ENCODE data around the gene ALDH1A1. TPM values are rescaled to one million over a fixed set of nuclear protein-coding genes. Genes with fewer than 3 reads are reported as not detected.
A peak's percentile ranks its signal among the peaks of the same experiment; 100 is the strongest.

The ALDH1A1 gene
- polyA plus RNA-seq, 12 donors = 22.3 to 55.2 (median 31.8) TPM; not detected in 1

DNA sequence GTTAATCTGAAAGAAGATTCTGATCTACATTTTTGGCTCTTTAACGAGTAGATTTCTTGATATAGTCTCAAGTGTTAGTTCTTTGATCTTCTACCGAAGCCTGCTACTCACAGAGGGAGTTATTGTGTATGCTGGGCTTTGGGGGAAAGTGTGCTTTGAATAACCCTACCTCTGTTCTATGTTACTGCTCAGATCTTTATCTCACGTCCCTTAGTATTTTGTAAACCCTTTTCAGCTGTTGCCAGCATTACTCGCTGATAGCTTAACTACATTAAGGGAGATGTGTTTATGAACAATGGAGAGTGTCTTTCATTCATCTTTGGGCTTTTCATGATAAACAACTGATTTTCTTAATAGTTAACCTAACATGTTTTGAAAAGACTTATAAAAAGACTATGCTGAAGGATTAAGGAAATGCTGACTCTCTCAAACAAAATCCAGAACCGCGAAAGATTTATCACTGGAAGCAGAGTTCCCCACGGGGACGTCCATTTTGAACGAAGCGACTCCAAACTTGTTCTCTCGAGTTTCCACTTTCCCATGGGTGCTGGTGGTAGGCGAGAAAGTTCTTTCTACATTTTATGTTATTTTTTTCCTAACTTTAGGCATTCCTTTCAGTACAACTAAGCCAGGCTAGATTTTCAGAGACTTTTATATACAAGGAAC lies 27.9 kb upstream of the ALDH1A1 start:
- DNase-seq = no peak

DNA sequence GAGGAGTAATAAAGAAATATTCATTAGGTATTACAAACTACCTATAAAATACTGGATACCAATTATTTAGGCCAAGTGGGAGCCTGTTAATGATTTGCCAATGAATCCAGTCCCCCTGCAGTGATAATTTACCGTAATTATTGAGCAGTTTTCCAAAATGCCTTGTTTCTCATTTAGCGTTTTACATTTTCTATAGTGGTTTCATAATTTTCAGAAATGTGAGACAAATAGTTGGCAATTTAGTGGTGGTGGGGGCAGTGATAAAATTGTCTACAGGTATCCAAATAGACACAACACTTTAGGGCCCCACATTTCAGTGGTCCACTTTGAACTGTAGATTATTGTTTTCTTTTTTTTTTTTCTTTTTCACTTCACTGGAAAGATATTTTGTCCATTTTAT lies 27.3 kb upstream of the ALDH1A1 start:
- no peak for DNase-seq

DNA sequence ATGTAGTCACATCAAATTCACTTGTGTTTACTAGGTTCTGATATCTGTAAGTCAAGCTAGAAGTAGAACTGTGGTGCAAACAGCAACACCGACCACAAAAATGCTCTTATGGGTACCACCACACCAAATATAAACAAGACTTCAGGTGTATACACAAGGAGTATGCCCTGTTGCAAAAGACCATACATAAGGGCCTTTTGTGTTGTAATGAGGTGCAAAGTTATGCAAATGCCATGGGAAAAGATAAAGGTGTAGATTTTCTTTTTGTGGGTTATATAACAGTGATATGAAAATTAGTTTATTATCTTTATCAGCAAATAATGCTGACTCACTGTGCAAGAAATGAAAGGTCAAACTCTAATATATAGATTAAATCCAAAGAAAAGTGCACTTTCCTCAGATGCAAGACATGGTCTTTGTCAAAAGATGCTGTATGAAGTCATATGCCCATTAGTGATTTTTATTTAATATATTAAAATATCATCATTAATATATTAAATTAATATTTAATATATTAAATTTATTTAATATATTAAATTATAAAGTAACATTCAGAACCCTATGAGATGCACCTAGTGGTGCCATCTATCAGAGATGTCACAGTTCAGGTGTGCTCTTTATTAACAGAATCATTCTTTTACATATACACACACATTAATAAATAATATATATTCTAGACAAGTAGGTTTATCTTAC lies 26.7 kb upstream of the ALDH1A1 start:
- DNase-seq = no peak

DNA sequence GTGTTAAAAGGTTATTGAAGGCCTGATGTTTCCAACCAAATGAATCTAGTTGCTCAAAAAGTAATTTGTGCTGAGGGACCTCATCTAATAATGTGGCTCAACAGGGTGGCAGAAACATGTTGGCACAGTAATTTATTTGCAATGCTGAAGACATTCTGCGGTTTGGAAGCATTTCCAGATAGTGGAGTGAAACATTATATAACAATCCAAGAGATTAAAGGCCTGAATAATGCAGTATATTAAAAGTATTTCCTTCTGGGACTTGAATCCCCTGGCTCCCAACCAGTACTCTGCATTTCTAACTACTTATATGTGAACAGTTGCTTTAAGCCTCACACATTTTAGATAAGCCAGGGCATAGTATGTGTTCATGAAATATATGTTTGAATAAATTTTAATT lies 25.9 kb upstream of the ALDH1A1 start:
- DNase-seq = no peak

DNA sequence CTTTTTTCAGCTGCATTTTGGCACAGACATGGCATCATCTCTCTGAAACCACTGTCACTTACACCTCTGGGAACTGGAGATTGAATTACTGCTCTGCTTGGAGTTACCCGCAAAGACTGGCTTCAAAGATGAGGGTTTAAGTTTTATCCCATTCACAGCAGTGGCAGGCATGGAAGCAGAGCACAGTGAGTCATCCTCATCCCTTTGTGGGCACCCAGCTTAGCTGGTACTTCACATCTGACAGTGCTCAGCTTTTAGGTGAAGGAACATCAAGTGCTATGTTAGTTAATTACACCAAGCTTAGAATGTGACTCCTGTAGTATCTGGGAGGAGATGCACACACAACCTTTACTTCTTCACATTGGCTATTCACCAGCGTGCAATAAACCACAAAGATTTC lies 24.8 kb upstream of the ALDH1A1 start:
- DNase-seq = no peak

DNA sequence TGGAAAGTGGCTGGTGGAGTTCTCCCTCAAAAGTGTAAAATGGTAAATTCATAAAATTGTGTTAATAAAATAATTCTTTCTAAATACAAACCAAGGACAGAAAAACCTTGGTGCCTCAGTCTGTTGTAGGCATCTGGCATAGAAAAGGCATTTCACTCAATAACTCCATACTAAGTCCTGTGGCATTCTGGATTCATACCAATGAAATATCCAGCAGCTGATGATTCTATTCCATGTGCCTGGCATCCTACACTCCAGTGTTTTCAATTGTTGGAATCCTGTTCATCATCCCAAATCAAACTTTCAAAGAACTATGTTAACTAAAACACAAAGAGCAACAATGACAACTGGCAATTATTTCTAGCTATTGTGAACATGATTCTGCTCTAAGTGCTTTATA lies 21.6 kb upstream of the ALDH1A1 start:
- DNase-seq = no peak

DNA sequence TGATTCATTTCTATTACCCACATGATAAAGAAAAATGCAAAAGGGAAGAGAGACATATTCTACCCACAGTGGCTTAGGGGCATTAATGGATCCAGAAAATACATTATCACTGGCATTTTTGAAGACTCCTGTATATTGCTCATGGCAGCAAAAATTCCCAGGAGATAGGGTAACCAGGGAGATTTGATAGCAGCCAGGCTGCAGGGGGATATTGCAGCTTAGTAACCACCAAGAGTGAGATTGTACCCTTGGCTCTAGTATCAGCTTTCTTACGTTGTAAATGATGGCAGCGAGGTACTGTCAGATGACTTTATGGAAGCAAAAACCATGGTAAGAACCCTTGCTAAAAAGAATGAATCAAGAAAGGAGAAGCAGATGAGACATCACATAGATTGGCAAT lies 19.8 kb upstream of the ALDH1A1 start:
- no peak for DNase-seq

DNA sequence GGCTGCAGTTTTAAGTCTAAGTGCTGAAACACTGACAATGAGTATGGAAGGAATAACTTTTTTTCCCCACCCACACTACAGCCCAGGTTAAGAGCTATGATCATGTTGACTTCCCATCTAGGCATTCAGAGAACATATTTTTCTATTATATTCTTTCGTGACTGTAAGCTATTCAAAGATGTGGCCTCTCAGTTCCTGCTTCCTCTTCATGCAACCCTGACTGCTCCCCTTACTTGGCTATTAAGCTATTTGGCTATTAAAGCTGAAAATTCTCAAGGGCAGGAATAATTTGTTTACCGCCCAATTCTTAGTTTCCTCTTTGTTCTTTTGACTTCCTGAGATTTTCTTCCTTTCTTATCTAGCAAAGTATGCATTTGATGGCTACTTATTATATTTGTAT lies 18.6 kb upstream of the ALDH1A1 start:
- DNase-seq = no peak

DNA sequence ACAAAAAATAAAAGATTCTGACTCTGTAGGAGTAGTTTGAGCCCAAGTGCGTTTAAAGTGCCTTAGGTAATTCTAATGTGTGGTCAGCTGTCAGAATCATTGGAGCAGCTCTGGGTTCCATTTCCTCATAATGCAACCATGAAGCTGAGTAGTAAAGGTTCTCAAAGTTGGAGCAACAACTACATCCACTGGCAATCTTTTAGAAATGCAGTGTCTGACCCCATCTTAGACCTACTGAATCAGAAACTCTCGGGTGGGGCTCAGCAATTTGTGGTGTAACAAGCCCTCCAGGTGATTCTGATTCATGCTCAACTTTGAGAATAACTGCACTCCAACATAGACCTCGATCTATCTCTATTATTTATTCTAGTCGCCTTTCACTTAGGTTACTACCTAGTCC lies 7.6 kb upstream of the ALDH1A1 start:
- DNase-seq = no peak

DNA sequence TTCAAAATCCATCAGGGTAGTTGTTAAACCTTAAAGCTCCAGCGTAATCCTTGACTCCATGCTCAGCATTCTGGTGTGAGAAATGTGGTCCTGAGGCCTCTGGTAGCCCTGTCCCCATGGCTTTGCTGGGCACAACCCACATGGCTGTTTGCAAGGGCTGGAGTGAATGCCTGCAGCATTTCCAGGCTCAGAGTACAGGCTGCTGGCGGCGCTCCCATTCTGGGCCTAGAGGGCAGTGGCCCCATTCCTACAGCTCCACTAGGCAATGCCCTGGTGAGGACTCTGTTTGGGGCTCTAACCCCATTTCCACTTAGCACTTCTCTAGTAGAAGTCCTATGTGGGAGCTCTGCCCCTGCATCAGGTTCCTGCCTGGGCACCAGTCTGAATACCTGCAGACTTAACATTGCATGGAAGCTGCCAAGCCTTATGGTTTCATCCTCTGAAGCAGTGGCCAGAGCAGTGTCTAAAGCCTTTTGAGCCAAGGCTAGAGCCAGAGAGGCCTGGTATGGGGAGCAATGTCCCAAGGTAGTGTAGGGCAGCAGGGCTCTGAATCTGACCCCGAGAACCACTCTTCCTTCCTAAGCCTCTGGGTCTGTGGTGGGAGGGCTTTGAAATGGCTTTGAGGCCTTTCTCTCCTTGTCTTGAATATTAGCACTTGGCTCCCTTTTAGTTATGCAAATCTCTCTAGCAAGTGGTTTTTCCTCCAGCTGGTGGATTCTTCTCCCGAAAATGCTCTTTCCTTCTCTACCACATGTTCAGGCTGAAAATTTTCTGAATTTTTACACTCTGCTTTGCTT lies 5.8 kb upstream of the ALDH1A1 start:
- no peak for DNase-seq

DNA sequence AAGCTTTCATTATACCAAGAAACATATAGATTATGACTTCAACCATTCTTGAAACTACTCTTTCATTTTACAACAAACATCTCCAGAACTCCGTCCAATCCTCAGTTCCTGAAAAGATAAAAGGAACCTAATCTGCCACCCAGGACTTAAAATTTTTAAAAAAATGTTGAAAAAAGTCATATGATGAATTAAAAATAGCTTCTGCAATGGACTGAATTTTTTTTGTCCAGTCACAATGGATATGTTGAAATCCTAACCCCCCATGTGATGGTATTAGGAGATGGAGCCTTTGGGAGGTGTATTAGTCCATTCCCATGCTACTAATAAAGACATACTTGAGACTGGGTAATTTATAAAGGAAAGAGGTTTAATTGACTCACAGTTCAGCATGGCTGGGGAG lies 2.7 kb upstream of the ALDH1A1 start:
- DNase-seq = no peak

DNA sequence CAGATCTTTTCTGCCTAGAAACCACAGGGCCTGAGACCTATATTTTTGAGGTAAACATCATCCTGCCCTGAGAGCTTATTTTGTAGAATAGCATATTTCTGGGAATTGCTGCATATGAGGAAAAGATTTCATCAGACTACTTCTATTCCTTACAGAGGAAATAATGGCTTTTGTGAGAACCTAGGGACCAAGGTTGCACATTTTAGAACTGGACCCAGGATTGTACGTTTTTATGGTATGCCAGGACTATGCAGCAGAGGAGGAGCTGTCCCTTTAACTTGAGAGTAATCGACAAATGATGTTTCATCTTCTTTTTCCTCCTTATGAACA lies 2.2 kb upstream of the ALDH1A1 start:
- no peak for DNase-seq

DNA sequence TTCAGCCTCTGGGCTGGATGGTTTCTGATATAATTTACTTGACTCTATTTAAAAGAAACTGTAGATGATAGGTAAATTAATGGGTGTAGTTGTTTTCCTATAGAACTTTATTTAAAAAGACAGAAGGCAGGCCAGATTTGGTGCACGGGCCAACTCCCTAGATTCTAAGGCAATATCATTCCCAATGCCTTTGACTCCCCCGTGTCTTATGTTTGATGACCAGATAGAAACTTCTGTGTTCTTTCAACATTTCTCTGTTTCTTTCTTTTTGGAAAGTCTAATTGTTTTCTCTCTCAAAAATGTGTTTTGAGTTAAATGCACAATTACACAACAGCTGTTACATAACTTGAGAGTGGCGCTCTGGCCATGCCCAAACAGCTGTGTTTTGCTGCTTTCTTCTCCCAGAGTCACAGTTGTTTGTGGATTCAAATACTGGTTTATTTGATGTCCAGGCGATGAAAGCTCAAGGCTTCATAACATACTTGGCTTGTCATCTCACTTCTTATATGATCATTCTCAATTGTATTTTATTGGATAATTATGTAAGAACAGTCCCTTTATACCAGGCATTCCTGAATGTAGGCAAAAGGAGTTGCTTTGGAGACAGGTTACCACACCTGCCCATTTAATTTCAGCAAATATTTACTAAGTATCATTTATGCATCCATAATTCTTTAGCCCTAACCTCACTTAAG lies 1.7 kb upstream of the ALDH1A1 start:
- peak; percentile 66 for DNase-seq

DNA sequence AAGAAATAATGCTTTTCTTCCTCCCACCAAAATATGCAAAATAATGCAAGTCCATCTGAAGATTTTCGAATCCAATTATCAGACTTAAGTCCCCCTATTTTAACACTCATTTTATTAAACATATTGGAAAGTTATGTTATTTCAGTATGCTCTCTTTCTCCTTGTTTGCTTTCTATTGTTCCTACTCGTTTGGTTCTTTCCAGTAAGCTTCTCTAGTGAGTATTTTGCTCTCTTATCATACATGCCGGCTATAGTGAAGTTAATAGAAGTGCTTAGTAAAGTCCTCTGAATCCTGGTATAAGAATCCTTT lies 517 bp downstream of the ALDH1A1 start:
- DNase-seq = no peak

DNA sequence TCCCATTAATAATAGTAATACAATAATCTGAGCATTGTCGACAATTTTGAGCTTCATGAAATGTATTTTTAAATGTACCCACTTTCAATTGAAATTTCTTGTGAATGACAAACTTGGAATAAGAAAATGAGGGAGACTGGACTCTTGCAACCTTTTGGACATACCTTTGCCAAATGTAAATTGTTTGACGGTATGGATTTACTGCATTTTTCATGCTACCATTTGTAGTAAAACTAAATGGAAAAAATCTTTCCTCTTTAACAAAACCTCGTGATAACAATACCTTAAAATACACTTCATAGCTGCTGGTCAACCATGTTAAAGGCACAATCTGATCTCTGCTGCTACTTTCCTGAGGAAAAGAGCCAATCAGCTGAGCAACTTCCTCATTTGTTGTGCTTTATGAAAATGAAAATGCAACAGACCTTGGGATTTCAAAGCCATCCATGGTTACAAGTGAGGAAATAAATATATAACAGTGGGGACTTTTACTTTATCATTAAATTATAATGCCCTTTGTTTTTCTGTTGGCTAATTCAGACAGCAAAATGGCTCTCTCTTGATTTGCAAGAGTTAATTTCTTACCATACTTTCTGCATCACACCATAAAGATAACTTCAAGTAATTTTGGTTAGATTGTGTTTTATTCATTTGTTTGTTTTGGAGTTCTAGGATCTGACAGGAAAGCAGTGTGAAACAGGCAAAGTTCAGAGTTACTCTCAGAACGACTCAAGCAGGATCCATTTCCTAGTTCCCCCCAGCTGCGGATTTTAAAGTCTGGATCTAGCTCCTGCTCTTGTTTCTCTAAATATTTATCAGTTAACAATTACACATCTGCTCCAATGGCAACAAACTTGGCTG lies 1.1 kb downstream of the ALDH1A1 start:
- DNase-seq = no peak

DNA sequence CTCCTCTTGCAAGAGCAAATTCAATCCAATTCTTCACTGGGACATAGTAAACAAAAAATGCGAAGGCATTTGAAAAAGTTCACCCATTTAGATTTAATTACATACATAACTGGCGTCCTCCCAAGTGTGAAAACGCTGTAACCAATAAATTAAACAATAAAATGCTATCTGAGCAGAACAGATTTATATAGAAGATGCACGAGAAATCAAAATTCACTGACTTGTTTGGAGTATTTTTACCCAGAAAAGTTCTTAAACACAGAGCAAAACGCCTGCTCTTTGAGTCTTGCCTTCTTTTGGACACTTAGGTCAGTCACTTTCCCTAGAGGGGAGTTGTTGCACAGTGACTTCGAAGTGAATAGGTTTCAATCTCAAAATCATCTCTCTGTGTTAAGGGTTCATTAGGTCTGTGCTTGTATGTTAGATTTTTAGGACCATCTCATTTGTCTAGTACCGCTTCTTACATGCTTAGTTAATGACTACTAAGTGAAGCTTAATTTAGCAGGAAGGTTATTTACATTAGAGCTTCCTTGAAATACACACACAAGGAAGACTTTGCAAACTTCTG lies 1.9 kb downstream of the ALDH1A1 start:
- DNase-seq = no peak

DNA sequence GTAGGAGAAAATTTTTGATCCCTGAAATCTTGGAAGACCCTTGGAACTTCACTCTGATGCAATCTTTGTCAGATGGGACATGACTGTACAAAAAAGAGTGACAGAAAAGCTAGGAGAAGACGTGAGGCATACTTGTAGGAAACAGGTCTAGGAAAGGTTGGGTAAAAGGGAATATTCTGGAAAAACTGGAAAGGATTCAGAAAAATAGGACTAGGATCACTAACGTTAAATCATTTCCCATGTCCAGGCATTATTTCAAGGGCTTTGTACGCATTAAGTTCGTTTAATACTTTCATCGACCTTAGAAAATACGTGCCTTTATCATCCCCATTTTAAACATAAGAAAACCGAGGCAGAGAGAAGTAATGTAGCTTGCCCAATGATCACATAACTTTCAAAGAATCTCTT lies 2.9 kb downstream of the ALDH1A1 start:
- no peak for DNase-seq

DNA sequence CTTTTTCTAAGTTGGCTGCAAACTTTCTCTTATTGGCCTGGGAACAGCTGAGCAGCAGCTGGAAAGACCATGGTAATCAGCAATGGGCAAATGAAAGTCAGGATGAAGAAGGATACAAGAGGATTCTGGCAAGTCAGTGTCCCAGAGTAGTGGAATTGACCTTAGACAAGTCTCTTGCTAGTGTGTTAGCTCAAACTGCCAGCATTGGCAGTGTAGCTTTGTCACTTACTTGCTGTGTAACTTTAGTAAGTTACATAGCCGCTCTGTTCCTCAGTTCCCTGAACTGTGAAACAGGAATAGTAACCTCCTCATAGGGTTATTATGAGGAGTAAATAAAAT lies 3.6 kb downstream of the ALDH1A1 start:
- no peak for DNase-seq

DNA sequence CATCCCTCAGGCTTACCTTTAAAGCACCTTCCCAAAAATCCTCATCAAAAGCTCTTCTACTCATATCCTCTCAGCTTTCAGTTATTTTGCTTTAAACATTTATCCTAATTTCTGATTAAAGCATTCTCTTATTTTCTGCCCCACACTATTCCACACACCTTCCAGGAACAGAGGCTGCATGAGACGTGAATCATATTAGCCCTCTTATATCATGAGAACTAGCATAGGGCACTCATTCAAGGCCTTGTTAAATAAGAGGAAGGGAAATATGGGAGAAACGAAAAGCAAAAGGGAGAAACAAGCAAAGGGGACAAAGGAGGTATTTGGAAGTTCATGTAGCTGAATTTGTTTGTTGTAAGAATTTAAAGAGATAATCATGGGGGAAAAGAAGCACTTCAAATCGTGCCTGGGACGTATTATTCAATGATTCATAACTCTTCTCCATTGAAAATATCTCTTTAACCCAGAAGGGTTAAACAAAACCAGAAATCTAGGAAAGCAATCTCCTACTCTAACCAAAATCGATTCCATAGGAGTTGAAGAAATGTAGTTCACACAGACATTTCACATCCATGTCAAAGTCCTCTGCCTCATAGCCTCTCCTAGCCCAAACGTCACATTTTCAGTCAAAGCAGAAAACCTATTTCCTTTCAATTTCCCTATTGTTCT lies 4.1 kb downstream of the ALDH1A1 start:
- no peak for DNase-seq

DNA sequence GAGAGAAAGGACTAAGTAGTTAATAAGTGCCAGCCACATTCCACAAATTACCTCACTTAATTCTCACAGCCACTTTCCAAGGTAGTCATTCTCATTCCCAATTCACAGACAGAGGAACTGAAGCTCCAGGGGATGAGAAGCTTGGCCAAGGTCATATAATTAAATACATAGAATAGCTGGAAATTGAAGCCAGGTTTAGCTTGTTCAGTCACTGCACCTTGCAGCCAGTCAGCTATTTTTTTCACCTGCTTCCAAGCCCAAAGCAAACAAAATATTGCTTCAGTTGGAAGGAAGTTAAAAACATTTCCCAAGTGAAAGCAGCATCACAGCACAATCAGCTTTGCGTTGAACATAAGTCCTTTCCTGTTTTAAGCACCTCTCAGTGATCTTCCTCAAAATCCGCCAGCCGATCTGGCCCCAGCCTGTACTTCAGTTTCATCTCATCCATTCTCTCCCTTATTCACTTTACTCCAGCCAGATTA lies 4.8 kb downstream of the ALDH1A1 start:
- no peak for DNase-seq

DNA sequence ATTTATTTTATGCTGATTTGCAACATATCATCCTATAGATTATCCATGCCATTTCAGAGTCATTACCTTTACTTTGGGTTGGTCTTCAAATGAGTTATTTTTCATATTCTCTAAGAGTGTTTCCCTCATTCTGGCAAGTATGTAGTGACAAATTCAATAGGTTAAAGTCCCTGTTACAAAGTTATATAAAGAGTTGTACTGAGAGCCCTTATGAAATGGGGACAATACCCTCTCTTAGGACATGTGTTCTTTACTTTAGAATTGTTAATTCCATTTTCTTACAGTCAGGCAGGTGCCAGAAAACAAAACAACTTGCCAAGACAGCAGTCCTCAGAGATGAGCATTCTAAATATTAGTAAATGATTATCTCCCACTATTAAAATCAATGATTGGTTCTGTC lies 6.0 kb downstream of the ALDH1A1 start:
- DNase-seq = no peak
